Measurements from ENCODE around the gene PTPRK. TPM values are rescaled to one million over a fixed set of nuclear protein-coding genes. Genes with fewer than 3 reads are reported as not detected.

PTPRK gene
- total and polyA plus RNA-seq, 2 donors (not counting 1 experiment from before 2014, with no cell fraction given): 16.2 to 18.7 TPM

GRCh38 chr6:128152551-128152950 is 367.8 kb downstream of the PTPRK start:
- intact Hi-C loops (cut with micrococcal nuclease): no loop called here
- Mint-ChIP-seq H3K27me3 (no peaks in the 10 kb centered on the region), H3K27ac (no peak overlapping the region), H3K4me3 (no peak overlapping the region), H3K9me3 (ENCODE audit: insufficient read depth) (no peaks in the 10 kb centered on the region), H3K4me1 (peaks cover 9% of the 10 kb centered on the region)
- H3K4me3 ChIP-seq (ENCODE audit: control extremely low read depth in 1 of 5, extremely low read depth in 1 of 5, insufficient read depth in 1 of 5, low read depth in 2 of 5, low read length in 4 of 5): no peak overlapping the region
- ChIA-PET POLR2A (no interaction called here), CTCF (no interaction called here)
- H3K4me1 ChIP-seq (ENCODE audit: control insufficient read depth in 2 of 2, insufficient read depth in 2 of 2, low read length in 2 of 2): peaks cover 0 to 3% of the 10 kb centered on the region in 2 donors
- H3K27ac ChIP-seq (ENCODE audit: low read length in 2 of 2): no peak overlapping the region
- no peaks in the 10 kb centered on the region for H3K9me3 ChIP-seq (ENCODE audit: control extremely low read depth in 1 of 3, control insufficient read depth in 2 of 3, insufficient read depth in 1 of 3, low read length in 2 of 3)
- no peak for DNase-seq
- no peaks in the 10 kb centered on the region for H4K20me1 ChIP-seq (ENCODE audit: control insufficient read depth, insufficient read depth, low read length, poor library complexity, severe bottlenecking)
- H2AFZ ChIP-seq (ENCODE audit: insufficient read depth, low read depth, low read length, poor library complexity, severe bottlenecking): no peak overlapping the region
- H3K27me3 ChIP-seq (replicated peaks in 1 of 4; ENCODE audit: control extremely low read depth in 1 of 4, control insufficient read depth in 3 of 4, insufficient read depth in 4 of 4, low read length in 3 of 4): no peaks in the 10 kb centered on the region
- no peak overlapping the region for H3K9ac ChIP-seq (ENCODE audit: low read length)
- no peak overlapping the region for H3K4me2 ChIP-seq (replicated peaks; ENCODE audit: low read depth, low read length, poor library complexity, severe bottlenecking)
- peaks cover 4% of the 10 kb centered on the region for H3K79me2 ChIP-seq (ENCODE audit: control insufficient read depth, insufficient read depth, low read length)
- H3K36me3 ChIP-seq (replicated peaks in 1 of 2; ENCODE audit: control extremely low read depth in 1 of 2, control insufficient read depth in 1 of 2, extremely low read depth in 1 of 2, insufficient read depth in 2 of 2, low read length in 1 of 2): peaks cover 0 to 2% of the 10 kb centered on the region in 2 experiments
- TF ChIP-seq EZH2 (IDR thresholded peaks at IDR 0.05; ENCODE audit: borderline replicate concordance, insufficient read depth, low read depth, low read length, poor library complexity, severe bottlenecking) (no peak), CTCF (IDR thresholded peaks at IDR 0.05) (no peak)
- WGBS (ENCODE audit: insufficient coverage): 88% methylated on average over 1 of the region's 4 CpGs
- ATAC-seq (ENCODE audit: low read depth): no peak

- Mint-ChIP-seq H3K4me3 (no peak overlapping the region), H3K4me1 (peaks cover 2% of the 10 kb centered on the region), H3K27me3 (no peaks in the 10 kb centered on the region), H3K9me3 (ENCODE audit: insufficient read depth) (no peaks in the 10 kb centered on the region), H3K27ac (no peak overlapping the region)
- H3K9ac ChIP-seq (ENCODE audit: low read length): no peak overlapping the region
- ATAC-seq (ENCODE audit: low read depth) (no peak), DNase-seq (no peak)
- H3K36me3 ChIP-seq (replicated peaks in 1 of 2; ENCODE audit: control extremely low read depth in 1 of 2, control insufficient read depth in 1 of 2, extremely low read depth in 1 of 2, insufficient read depth in 2 of 2, low read length in 1 of 2): peaks cover 0 to 4% of the 10 kb centered on the region in 2 experiments
- no peaks in the 10 kb centered on the region for H3K27me3 ChIP-seq (replicated peaks in 1 of 4; ENCODE audit: control extremely low read depth in 1 of 4, control insufficient read depth in 3 of 4, insufficient read depth in 4 of 4, low read length in 3 of 4)
- TF ChIP-seq EZH2 (IDR thresholded peaks at IDR 0.05; ENCODE audit: borderline replicate concordance, insufficient read depth, low read depth, low read length, poor library complexity, severe bottlenecking) (no peak), CTCF (IDR thresholded peaks at IDR 0.05) (no peak)
- H3K4me3 ChIP-seq (ENCODE audit: control extremely low read depth in 1 of 5, extremely low read depth in 1 of 5, insufficient read depth in 1 of 5, low read depth in 2 of 5, low read length in 4 of 5): no peak overlapping the region
- peaks cover 4% of the 10 kb centered on the region for H3K79me2 ChIP-seq (ENCODE audit: control insufficient read depth, insufficient read depth, low read length)
- intact Hi-C loops (cut with micrococcal nuclease): no loop called here
- no peaks in the 10 kb centered on the region for H3K4me1 ChIP-seq (ENCODE audit: control insufficient read depth in 2 of 2, insufficient read depth in 2 of 2, low read length in 2 of 2)
- H3K27ac ChIP-seq (ENCODE audit: low read length in 2 of 2): no peak overlapping the region
- no peak overlapping the region for H2AFZ ChIP-seq (ENCODE audit: insufficient read depth, low read depth, low read length, poor library complexity, severe bottlenecking)
- no peak overlapping the region for H3K4me2 ChIP-seq (replicated peaks; ENCODE audit: low read depth, low read length, poor library complexity, severe bottlenecking)
- WGBS (ENCODE audit: insufficient coverage): 100% methylated on average over 2 of the region's 5 CpGs
- H4K20me1 ChIP-seq (ENCODE audit: control insufficient read depth, insufficient read depth, low read length, poor library complexity, severe bottlenecking): no peaks in the 10 kb centered on the region
- POLR2A ChIA-PET: no interaction called here
- H3K9me3 ChIP-seq (ENCODE audit: control extremely low read depth in 1 of 3, control insufficient read depth in 2 of 3, insufficient read depth in 1 of 3, low read length in 2 of 3): no peaks in the 10 kb centered on the region
- CTCF ChIA-PET: no interaction called here
Measured at GRCh38 chr6:128150376-128150775, 370.0 kb downstream of the PTPRK start.
